Keratinocyte (primary cell): ENCODE data around the gene EPHA1. TPM values are rescaled to one million over a fixed set of nuclear protein-coding genes. Genes with fewer than 3 reads are reported as not detected.
A peak's percentile ranks its signal among the peaks of the same experiment; 100 is the strongest.

Experiments
- DNase-seq: peaks from one replicate; pipeline ENCODE4 v3.0.0-alpha.2; 2011; ENCODE audit warnings: low read depth, missing footprints, low spot score
- FAIRE-seq: peaks from 2 replicates; lab custom pipeline; 2011; peaks lifted over from hg19 to GRCh38; lab: Jason Lieb, UNC
- H2AFZ ChIP-seq: 2 replicates; pipeline ENCODE4 v1.6.0; 2012; ENCODE audit warnings: low read length, control low read depth, inconsistent platforms; ENCODE audit not compliant: control insufficient read depth
- H3K27ac ChIP-seq: 2 replicates; pipeline ENCODE4 v1.5.1; 2011; ENCODE audit warnings: low read length; ENCODE audit not compliant: control insufficient read depth, insufficient read depth
- H3K27me3 ChIP-seq: 3 replicates; pipeline ENCODE4 v1.6.0; 2011; ENCODE audit warnings: low read length; ENCODE audit not compliant: control insufficient read depth, insufficient read depth; ENCODE audit errors: extremely low read depth
- H3K36me3 ChIP-seq, 2 experiments: 2 replicates in 1 of 2; 3 replicates in 1 of 2; pipeline ENCODE4 v1.5.1; 2011; ENCODE audit warnings: low read length in 2 of 2, mild to moderate bottlenecking in 1 of 2; ENCODE audit not compliant: control insufficient read depth in 2 of 2, insufficient read depth in 2 of 2; ENCODE audit errors: extremely low read depth in 1 of 2
- H3K4me1 ChIP-seq: 3 replicates; pipeline ENCODE4 v1.5.1; 2011; ENCODE audit warnings: low read length; ENCODE audit not compliant: control insufficient read depth, insufficient read depth; ENCODE audit errors: extremely low read depth
- H3K4me2 ChIP-seq: 3 replicates; pipeline ENCODE4 v1.6.0; 2011; ENCODE audit warnings: low read depth, low read length; ENCODE audit not compliant: control insufficient read depth, insufficient read depth; ENCODE audit errors: extremely low read depth
- H3K4me3 ChIP-seq, 3 experiments: fragments of 200-600 bp in 1 of 3; sonication (generic) in 1 of 3; 2 replicates in 2 of 3; 3 replicates in 1 of 3; pipeline ENCODE4 v1.5.1; 2011 to 2016; ENCODE audit warnings: low read length in 3 of 3, mild to moderate bottlenecking in 3 of 3, control low read depth in 2 of 3, inconsistent platforms in 1 of 3, low read depth in 1 of 3, mixed read lengths in 1 of 3, mixed run types in 1 of 3, moderate library complexity in 1 of 3; ENCODE audit not compliant: control insufficient read depth in 2 of 3, insufficient read depth in 2 of 3; ENCODE audit errors: extremely low read depth in 1 of 3
- H3K79me2 ChIP-seq: 2 replicates; pipeline ENCODE4 v1.6.0; 2012; ENCODE audit warnings: low read length; ENCODE audit not compliant: control insufficient read depth, insufficient read depth
- H3K9ac ChIP-seq: 3 replicates; pipeline ENCODE4 v1.6.0; 2011; ENCODE audit warnings: low read length; ENCODE audit not compliant: control insufficient read depth, insufficient read depth; ENCODE audit errors: extremely low read depth
- H3K9me1 ChIP-seq: 3 replicates; pipeline ENCODE4 v1.6.0; 2011; ENCODE audit warnings: low read length; ENCODE audit not compliant: control insufficient read depth, insufficient read depth; ENCODE audit errors: extremely low read depth
- H3K9me3 ChIP-seq: 2 replicates; pipeline ENCODE4 v1.5.1; 2012; ENCODE audit warnings: low read depth, low read length; ENCODE audit not compliant: control insufficient read depth
- H4K20me1 ChIP-seq: 3 replicates; pipeline ENCODE4 v1.6.0; 2011; ENCODE audit warnings: low read length; ENCODE audit not compliant: control insufficient read depth, insufficient read depth; ENCODE audit errors: extremely low read depth
- EZH2 ChIP-seq: IDR thresholded peaks from one replicate; pipeline ENCODE4 v1.6.1; 2012; ENCODE audit warnings: inconsistent platforms, mild to moderate bottlenecking, low read length, moderate library complexity
- dilution Hi-C: fragments of 300-500 bp; cut with MboI; formaldehyde crosslinking; loops from one replicate; pipeline ENCODE4 v1.7.0; 2020; ENCODE audit warnings: low sequenced_read_pairs; ENCODE audit not compliant: extremely low pct_ligation_motif_present
- polyA plus RNA-seq, 5 experiments: library from polyadenylated mRNA; depleted of rRNA in 3 of 5; stranded (reverse) in 3 of 5; stranded (forward) in 1 of 5; unstranded in 1 of 5; fragments of >200 nt; gene quantifications; 1 replicate in 1 of 5; 2 replicates in 3 of 5; 3 replicates in 1 of 5; pipeline versions ENCODE4 v1.2.1 to v1.2.3, GENCODE V29; 2011 to 2012; ENCODE audit warnings: missing spikeins in 2 of 5, low read depth in 1 of 5, low replicate concordance in 1 of 5
- TF ChIP-seq, protein P1 (sequence below), 3 experiments: IDR thresholded peaks in 1 of 3; conservative IDR thresholded peaks in 1 of 3; optimal IDR thresholded peaks in 1 of 3; 2 replicates in 2 of 3; 3 replicates in 1 of 3; pipeline versions ENCODE3 to v1.5.1; 2011; ENCODE audit warnings: low read length in 3 of 3, mild to moderate bottlenecking in 3 of 3, moderate library complexity in 2 of 3, control low read depth in 1 of 3, inconsistent platforms in 1 of 3; ENCODE audit not compliant: insufficient read depth in 2 of 3; ENCODE audit errors: extremely low read depth in 1 of 3

EPHA1 gene
- polyA plus RNA-seq, 1 donor (not counting 4 experiments of a cell fraction or from before 2014, with no cell fraction given): 31.9 TPM

DNA sequence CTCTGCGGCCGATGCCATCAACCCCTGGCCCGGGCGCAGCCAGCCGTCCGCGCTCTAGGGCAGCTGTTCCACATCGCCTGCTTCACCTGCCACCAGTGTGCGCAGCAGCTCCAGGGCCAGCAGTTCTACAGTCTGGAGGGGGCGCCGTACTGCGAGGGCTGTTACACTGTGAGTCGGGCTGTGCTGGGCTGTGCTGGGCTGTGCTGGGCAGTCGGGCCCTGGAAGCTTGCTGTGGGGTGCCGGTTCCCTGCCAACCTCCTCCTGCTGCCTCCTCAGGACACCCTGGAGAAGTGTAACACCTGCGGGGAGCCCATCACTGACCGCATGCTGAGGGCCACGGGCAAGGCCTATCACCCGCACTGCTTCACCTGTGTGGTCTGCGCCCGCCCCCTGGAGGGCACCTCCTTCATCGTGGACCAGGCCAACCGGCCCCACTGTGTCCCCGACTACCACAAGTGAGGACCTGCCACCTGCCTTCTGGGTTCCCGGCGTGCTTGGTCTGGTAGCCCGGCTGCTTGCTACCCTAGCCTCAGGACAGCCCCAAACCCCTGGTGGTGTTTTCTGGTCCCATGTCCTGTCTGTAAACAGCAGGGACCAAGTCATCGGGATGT lies 20.1 kb downstream of the EPHA1 start:
- Histone ChIP-seq H3K36me3 (peaks cover 52 to 65% of the 10 kb centered on the region in 2 experiments), H3K4me3 (no peak overlapping the region), H3K79me2 (peaks cover 36% of the 10 kb centered on the region), H3K27ac (no peak overlapping the region), H3K9me1 (peaks cover 4% of the 10 kb centered on the region), H3K9me3 (no peaks in the 10 kb centered on the region), H2AFZ (no peak overlapping the region), H3K9ac (no peak overlapping the region), H3K27me3 (no peaks in the 10 kb centered on the region), H3K4me2 (no peak overlapping the region), H4K20me1 (peaks cover 43% of the 10 kb centered on the region), H3K4me1 (peaks cover 18% of the 10 kb centered on the region)
- no peak for TF ChIP-seq EZH2
- TF ChIP-seq, protein P1, sequence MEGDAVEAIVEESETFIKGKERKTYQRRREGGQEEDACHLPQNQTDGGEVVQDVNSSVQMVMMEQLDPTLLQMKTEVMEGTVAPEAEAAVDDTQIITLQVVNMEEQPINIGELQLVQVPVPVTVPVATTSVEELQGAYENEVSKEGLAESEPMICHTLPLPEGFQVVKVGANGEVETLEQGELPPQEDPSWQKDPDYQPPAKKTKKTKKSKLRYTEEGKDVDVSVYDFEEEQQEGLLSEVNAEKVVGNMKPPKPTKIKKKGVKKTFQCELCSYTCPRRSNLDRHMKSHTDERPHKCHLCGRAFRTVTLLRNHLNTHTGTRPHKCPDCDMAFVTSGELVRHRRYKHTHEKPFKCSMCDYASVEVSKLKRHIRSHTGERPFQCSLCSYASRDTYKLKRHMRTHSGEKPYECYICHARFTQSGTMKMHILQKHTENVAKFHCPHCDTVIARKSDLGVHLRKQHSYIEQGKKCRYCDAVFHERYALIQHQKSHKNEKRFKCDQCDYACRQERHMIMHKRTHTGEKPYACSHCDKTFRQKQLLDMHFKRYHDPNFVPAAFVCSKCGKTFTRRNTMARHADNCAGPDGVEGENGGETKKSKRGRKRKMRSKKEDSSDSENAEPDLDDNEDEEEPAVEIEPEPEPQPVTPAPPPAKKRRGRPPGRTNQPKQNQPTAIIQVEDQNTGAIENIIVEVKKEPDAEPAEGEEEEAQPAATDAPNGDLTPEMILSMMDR (optimal IDR thresholded peaks at IDR 0.05 in 1 of 3, IDR thresholded peaks at IDR 0.05 in 1 of 3, conservative IDR thresholded peaks at IDR 0.05 in 1 of 3; ENCODE audit: extremely low read depth in 1 of 3, insufficient read depth in 2 of 3, low read length in 3 of 3): peak in 1 of 3 experiments; percentile 16
- FAIRE-seq: no peak
- dilution Hi-C loops: no loop called here
- no peak for DNase-seq

DNA sequence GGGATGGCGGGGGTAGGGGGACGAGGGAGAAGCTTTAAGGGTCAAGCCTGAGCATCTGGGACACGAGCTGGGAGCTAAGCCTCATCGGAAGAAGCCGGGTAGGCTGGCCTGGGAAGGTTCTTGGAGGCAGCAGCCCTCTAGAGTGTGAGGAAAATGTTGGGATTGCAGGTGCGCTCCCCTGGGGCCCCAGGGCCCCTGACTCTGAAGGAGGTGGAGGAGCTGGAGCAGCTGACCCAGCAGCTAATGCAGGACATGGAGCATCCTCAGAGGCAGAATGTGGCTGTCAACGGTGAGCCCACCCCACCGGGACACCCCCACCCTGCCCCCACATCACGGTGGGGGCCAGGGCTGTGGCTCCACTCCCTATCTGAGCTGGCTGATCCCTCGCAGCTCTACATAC lies 20.6 kb downstream of the EPHA1 start:
- Histone ChIP-seq H3K4me3 (no peak overlapping the region), H3K9ac (no peak overlapping the region), H4K20me1 (peaks cover 44% of the 10 kb centered on the region), H3K4me2 (no peak overlapping the region), H3K27me3 (no peaks in the 10 kb centered on the region), H2AFZ (no peak overlapping the region), H3K27ac (no peak overlapping the region), H3K9me1 (peaks cover 6% of the 10 kb centered on the region), H3K9me3 (no peaks in the 10 kb centered on the region), H3K36me3 (peaks cover 52 to 67% of the 10 kb centered on the region in 2 experiments), H3K79me2 (peaks cover 41% of the 10 kb centered on the region), H3K4me1 (peaks cover 24% of the 10 kb centered on the region)
- DNase-seq: no peak
- TF ChIP-seq, protein P1 (optimal IDR thresholded peaks at IDR 0.05 in 1 of 3, IDR thresholded peaks at IDR 0.05 in 1 of 3, conservative IDR thresholded peaks at IDR 0.05 in 1 of 3; ENCODE audit: extremely low read depth in 1 of 3, insufficient read depth in 2 of 3, low read length in 3 of 3): no peak
- TF ChIP-seq EZH2: no peak
- dilution Hi-C loops: no loop called here
- FAIRE-seq: no peak
